ENCODE results near the gene GTF3C2. TPM values are rescaled to one million over a fixed set of nuclear protein-coding genes. Genes with fewer than 3 reads are reported as not detected.

GTF3C2 gene
- total and polyA plus RNA-seq, 2 of the 13 experiments (the other 11 are each of a cell fraction or from before 2014, with no cell fraction given): 77.5 to 130 TPM

GRCh38 chr2:27356382-27357181 lies at the start of gene GTF3C2 (continued):
- TF ChIP-seq EHMT2 (IDR thresholded peaks at IDR 0.05; ENCODE audit: borderline replicate concordance, low read depth, low read length) (no peak), RFX1 (IDR thresholded peaks at IDR 0.05) (no peak), HES4 (CRISPR knock-in tag; IDR thresholded peaks at IDR 0.05; ENCODE audit: borderline replicate concordance) (no peak; the same call in 1 of the 2 replicates), ZNF446 (CRISPR knock-in tag; IDR thresholded peaks at IDR 0.05) (peak; percentile 62; the same call in 1 of the 2 replicates), NFE2 (CRISPR knock-in tag; IDR thresholded peaks at IDR 0.05) (no peak), KDM5B (CRISPR knock-in tag; IDR thresholded peaks at IDR 0.05; ENCODE audit: borderline replicate concordance) (peak; percentile 70), SMYD3 (CRISPR knock-in tag; IDR thresholded peaks at IDR 0.05) (peak; percentile 79; the same call in 1 of the 2 replicates), ZSCAN25 (CRISPR knock-in tag; IDR thresholded peaks at IDR 0.05) (peak; percentile 43; the same call in 1 of the 2 replicates), CBX5 (CRISPR knock-in tag; IDR thresholded peaks at IDR 0.05; ENCODE audit: borderline replicate concordance) (peak; percentile 63; the same call in 1 of the 2 replicates), MTF2 (CRISPR knock-in tag; IDR thresholded peaks at IDR 0.05; ENCODE audit: borderline replicate concordance) (peak; percentile 65; the same call in 1 of the 2 replicates), MIER2 (CRISPR knock-in tag; IDR thresholded peaks at IDR 0.05) (peak; percentile 28; the same call in 1 of the 2 replicates), ZNF260 (CRISPR knock-in tag; IDR thresholded peaks at IDR 0.05; ENCODE audit: borderline replicate concordance, low read depth) (no peak), GTF3A (CRISPR knock-in tag; conservative IDR thresholded peaks at IDR 0.05) (0 out of 2 replicates have a peak, but pooled peaks have one; percentile 36), PLRG1 (conservative IDR thresholded peaks at IDR 0.05) (no peak), KAT2B (IDR thresholded peaks at IDR 0.05; ENCODE audit: borderline replicate concordance, low read depth, low read length) (no peak), ZNF567 (CRISPR knock-in tag; IDR thresholded peaks at IDR 0.05; ENCODE audit: borderline replicate concordance) (peak; percentile 89), ZNF354B (CRISPR knock-in tag; IDR thresholded peaks at IDR 0.05) (no peak), CENPBD1 (CRISPR knock-in tag; IDR thresholded peaks at IDR 0.05; ENCODE audit: borderline replicate concordance, low read depth) (no peak; the same call in 1 of the 2 replicates), SIX1 (CRISPR knock-in tag; IDR thresholded peaks at IDR 0.05; ENCODE audit: borderline replicate concordance) (peak; percentile 28; the same call in 1 of the 2 replicates), ZNF670 (CRISPR knock-in tag; IDR thresholded peaks at IDR 0.05; ENCODE audit: borderline replicate concordance) (peak; percentile 89), ZNF549 (CRISPR knock-in tag; IDR thresholded peaks at IDR 0.05) (0 out of 2 replicates have a peak, but pooled peaks have one; percentile 25)
- TF ChIP-seq, protein P1, sequence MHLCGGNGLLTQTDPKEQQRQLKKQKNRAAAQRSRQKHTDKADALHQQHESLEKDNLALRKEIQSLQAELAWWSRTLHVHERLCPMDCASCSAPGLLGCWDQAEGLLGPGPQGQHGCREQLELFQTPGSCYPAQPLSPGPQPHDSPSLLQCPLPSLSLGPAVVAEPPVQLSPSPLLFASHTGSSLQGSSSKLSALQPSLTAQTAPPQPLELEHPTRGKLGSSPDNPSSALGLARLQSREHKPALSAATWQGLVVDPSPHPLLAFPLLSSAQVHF (CRISPR knock-in tag; IDR thresholded peaks at IDR 0.05): 0 out of 2 replicates have a peak, but pooled peaks have one; percentile 65
- TF ChIP-seq, protein P2, sequence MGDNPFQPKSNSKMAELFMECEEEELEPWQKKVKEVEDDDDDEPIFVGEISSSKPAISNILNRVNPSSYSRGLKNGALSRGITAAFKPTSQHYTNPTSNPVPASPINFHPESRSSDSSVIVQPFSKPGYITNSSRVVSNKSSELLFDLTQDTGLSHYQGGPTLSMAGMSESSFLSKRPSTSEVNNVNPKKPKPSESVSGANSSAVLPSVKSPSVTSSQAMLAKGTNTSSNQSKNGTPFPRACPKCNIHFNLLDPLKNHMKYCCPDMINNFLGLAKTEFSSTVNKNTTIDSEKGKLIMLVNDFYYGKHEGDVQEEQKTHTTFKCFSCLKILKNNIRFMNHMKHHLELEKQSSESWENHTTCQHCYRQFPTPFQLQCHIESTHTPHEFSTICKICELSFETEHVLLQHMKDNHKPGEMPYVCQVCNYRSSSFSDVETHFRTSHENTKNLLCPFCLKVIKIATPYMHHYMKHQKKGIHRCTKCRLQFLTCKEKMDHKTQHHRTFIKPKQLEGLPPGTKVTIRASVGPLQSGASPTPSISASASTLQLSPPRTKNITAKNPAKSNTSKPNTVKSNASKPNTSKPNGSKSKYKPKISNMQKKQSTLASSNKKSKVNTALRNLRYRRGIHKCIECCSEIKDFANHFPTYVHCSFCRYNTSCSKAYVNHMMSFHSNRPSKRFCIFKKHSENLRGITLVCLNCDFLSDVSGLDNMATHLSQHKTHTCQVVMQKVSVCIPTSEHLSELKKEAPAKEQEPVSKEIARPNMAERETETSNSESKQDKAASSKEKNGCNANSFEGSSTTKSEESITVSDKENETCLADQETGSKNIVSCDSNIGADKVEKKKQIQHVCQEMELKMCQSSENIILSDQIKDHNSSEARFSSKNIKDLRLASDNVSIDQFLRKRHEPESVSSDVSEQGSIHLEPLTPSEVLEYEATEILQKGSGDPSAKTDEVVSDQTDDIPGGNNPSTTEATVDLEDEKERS (CRISPR knock-in tag; IDR thresholded peaks at IDR 0.05): peak; percentile 85; the same call in 1 of the 2 replicates
- TF ChIP-seq, protein P3, sequence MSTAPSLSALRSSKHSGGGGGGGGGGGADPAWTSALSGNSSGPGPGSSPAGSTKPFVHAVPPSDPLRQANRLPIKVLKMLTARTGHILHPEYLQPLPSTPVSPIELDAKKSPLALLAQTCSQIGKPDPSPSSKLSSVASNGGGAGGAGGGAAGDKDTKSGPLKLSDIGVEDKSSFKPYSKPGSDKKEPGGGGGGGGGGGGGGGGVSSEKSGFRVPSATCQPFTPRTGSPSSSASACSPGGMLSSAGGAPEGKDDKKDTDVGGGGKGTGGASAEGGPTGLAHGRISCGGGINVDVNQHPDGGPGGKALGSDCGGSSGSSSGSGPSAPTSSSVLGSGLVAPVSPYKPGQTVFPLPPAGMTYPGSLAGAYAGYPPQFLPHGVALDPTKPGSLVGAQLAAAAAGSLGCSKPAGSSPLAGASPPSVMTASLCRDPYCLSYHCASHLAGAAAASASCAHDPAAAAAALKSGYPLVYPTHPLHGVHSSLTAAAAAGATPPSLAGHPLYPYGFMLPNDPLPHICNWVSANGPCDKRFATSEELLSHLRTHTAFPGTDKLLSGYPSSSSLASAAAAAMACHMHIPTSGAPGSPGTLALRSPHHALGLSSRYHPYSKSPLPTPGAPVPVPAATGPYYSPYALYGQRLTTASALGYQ (CRISPR knock-in tag; IDR thresholded peaks at IDR 0.05): peak; percentile 74
